Erythroblast (primary cell): ENCODE data around the gene PPP6R1.

Experiments used
- GATA1 ChIP-seq: IDR thresholded peaks from 2 replicates; pipeline ENCODE4 v1.6.1; 2011; ENCODE audit warnings: low read depth, mild to moderate bottlenecking, control low read depth, low read length, moderate library complexity
- POLR2A ChIP-seq: IDR thresholded peaks from 2 replicates; pipeline ENCODE4 v1.6.1; 2011; ENCODE audit warnings: mild to moderate bottlenecking, low read length

DNA sequence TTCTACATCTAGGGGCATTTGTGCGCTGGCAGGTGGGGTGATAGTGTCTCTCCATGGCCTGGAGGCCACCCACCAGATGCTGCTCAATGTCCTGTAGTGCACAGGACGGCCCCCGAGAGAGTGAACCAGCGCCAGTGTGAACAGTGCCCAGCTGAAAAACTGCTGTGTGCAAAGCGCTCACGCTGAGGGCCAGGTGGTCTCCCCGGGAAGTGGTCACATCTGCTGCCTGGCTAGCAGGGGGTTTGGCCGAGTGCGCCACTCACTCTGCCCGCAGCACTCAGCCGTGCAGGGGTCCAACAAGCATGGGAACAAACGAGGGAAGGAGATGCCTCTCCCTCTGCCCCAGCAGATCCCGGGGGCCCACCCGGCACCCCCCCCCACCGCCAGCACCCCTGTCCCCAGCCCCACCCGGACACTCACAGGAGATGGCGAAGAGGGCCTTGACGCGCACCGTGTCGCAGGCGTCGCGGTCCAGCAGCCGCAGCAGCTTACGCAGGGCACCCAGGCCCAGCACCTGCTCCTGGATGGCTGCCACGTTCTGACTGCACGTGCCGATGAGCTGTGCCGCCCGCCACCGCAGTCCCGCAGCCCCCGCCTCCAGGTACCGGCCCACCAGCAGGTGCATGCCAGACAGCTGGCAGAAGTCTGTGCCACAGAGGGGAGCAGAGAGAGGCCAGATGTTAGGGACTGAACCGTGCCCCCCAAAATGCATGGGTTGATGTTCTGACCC, 15.3 kb upstream of the PPP6R1 start:
- TF ChIP-seq POLR2A (no peak), GATA1 (no peak)
